Keratinocyte (primary cell): ENCODE measurements around the gene MDH1B. TPM values are rescaled to one million over a fixed set of nuclear protein-coding genes. Genes with fewer than 3 reads are reported as not detected.

Source experiments
- DNase-seq: peaks from one replicate; pipeline ENCODE4 v3.0.0-alpha.2; 2011; ENCODE audit warnings: low read depth, missing footprints, low spot score
- FAIRE-seq: peaks from 2 replicates; lab custom pipeline; 2011; peaks lifted over from hg19 to GRCh38; lab: Jason Lieb, UNC
- H2AFZ ChIP-seq: 2 replicates; pipeline ENCODE4 v1.6.0; 2012; ENCODE audit warnings: low read length, control low read depth, inconsistent platforms; ENCODE audit not compliant: control insufficient read depth
- H3K27ac ChIP-seq: 2 replicates; pipeline ENCODE4 v1.5.1; 2011; ENCODE audit warnings: low read length; ENCODE audit not compliant: control insufficient read depth, insufficient read depth
- H3K27me3 ChIP-seq: 3 replicates; pipeline ENCODE4 v1.6.0; 2011; ENCODE audit warnings: low read length; ENCODE audit not compliant: control insufficient read depth, insufficient read depth; ENCODE audit errors: extremely low read depth
- H3K36me3 ChIP-seq, 2 experiments: 2 replicates in 1 of 2; 3 replicates in 1 of 2; pipeline ENCODE4 v1.5.1; 2011; ENCODE audit warnings: low read length in 2 of 2, mild to moderate bottlenecking in 1 of 2; ENCODE audit not compliant: control insufficient read depth in 2 of 2, insufficient read depth in 2 of 2; ENCODE audit errors: extremely low read depth in 1 of 2
- H3K4me1 ChIP-seq: 3 replicates; pipeline ENCODE4 v1.5.1; 2011; ENCODE audit warnings: low read length; ENCODE audit not compliant: control insufficient read depth, insufficient read depth; ENCODE audit errors: extremely low read depth
- H3K4me2 ChIP-seq: 3 replicates; pipeline ENCODE4 v1.6.0; 2011; ENCODE audit warnings: low read depth, low read length; ENCODE audit not compliant: control insufficient read depth, insufficient read depth; ENCODE audit errors: extremely low read depth
- H3K4me3 ChIP-seq, 3 experiments: fragments of 200-600 bp in 1 of 3; sonication (generic) in 1 of 3; 2 replicates in 2 of 3; 3 replicates in 1 of 3; pipeline ENCODE4 v1.5.1; 2011 to 2016; ENCODE audit warnings: low read length in 3 of 3, mild to moderate bottlenecking in 3 of 3, control low read depth in 2 of 3, inconsistent platforms in 1 of 3, low read depth in 1 of 3, mixed read lengths in 1 of 3, mixed run types in 1 of 3, moderate library complexity in 1 of 3; ENCODE audit not compliant: control insufficient read depth in 2 of 3, insufficient read depth in 2 of 3; ENCODE audit errors: extremely low read depth in 1 of 3
- H3K79me2 ChIP-seq: 2 replicates; pipeline ENCODE4 v1.6.0; 2012; ENCODE audit warnings: low read length; ENCODE audit not compliant: control insufficient read depth, insufficient read depth
- H3K9ac ChIP-seq: 3 replicates; pipeline ENCODE4 v1.6.0; 2011; ENCODE audit warnings: low read length; ENCODE audit not compliant: control insufficient read depth, insufficient read depth; ENCODE audit errors: extremely low read depth
- H3K9me1 ChIP-seq: 3 replicates; pipeline ENCODE4 v1.6.0; 2011; ENCODE audit warnings: low read length; ENCODE audit not compliant: control insufficient read depth, insufficient read depth; ENCODE audit errors: extremely low read depth
- H3K9me3 ChIP-seq: 2 replicates; pipeline ENCODE4 v1.5.1; 2012; ENCODE audit warnings: low read depth, low read length; ENCODE audit not compliant: control insufficient read depth
- H4K20me1 ChIP-seq: 3 replicates; pipeline ENCODE4 v1.6.0; 2011; ENCODE audit warnings: low read length; ENCODE audit not compliant: control insufficient read depth, insufficient read depth; ENCODE audit errors: extremely low read depth
- EZH2 ChIP-seq: IDR thresholded peaks from one replicate; pipeline ENCODE4 v1.6.1; 2012; ENCODE audit warnings: inconsistent platforms, mild to moderate bottlenecking, low read length, moderate library complexity
- dilution Hi-C: fragments of 300-500 bp; cut with MboI; formaldehyde crosslinking; loops from one replicate; pipeline ENCODE4 v1.7.0; 2020; ENCODE audit warnings: low sequenced_read_pairs; ENCODE audit not compliant: extremely low pct_ligation_motif_present
- polyA plus RNA-seq, 5 experiments: library from polyadenylated mRNA; depleted of rRNA in 3 of 5; stranded (reverse) in 3 of 5; stranded (forward) in 1 of 5; unstranded in 1 of 5; fragments of >200 nt; gene quantifications; 1 replicate in 1 of 5; 2 replicates in 3 of 5; 3 replicates in 1 of 5; pipeline versions ENCODE4 v1.2.1 to v1.2.3, GENCODE V29; 2011 to 2012; ENCODE audit warnings: missing spikeins in 2 of 5, low read depth in 1 of 5, low replicate concordance in 1 of 5
- TF ChIP-seq, protein P1 (sequence below), 3 experiments: IDR thresholded peaks in 1 of 3; conservative IDR thresholded peaks in 1 of 3; optimal IDR thresholded peaks in 1 of 3; 2 replicates in 2 of 3; 3 replicates in 1 of 3; pipeline versions ENCODE3 to v1.5.1; 2011; ENCODE audit warnings: low read length in 3 of 3, mild to moderate bottlenecking in 3 of 3, moderate library complexity in 2 of 3, control low read depth in 1 of 3, inconsistent platforms in 1 of 3; ENCODE audit not compliant: insufficient read depth in 2 of 3; ENCODE audit errors: extremely low read depth in 1 of 3

MDH1B gene
- polyA plus RNA-seq, 1 donor (not counting 4 experiments of a cell fraction or from before 2014, with no cell fraction given): 1.0 TPM

DNA sequence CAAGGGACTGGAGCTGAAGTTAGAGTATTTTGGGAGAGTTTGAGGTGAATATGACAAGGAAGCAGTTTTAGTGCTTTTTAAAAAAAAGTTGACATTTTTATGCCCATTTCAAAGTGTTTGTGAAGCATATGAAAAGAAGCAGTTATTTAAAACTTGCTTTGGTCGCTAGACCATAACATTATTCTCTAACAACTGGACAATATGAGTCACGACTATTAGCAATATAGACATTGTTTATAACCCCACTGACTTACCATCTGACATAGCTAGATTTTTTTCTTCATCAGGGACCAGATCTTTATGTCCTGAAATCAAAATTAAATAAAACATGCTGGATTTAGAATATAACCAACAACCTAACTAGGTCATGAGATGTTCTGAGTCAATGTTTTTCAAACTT is 24.3 kb downstream of the MDH1B start:
- no peak overlapping the region for H3K27ac ChIP-seq
- TF ChIP-seq EZH2: no peak
- TF ChIP-seq, protein P1, sequence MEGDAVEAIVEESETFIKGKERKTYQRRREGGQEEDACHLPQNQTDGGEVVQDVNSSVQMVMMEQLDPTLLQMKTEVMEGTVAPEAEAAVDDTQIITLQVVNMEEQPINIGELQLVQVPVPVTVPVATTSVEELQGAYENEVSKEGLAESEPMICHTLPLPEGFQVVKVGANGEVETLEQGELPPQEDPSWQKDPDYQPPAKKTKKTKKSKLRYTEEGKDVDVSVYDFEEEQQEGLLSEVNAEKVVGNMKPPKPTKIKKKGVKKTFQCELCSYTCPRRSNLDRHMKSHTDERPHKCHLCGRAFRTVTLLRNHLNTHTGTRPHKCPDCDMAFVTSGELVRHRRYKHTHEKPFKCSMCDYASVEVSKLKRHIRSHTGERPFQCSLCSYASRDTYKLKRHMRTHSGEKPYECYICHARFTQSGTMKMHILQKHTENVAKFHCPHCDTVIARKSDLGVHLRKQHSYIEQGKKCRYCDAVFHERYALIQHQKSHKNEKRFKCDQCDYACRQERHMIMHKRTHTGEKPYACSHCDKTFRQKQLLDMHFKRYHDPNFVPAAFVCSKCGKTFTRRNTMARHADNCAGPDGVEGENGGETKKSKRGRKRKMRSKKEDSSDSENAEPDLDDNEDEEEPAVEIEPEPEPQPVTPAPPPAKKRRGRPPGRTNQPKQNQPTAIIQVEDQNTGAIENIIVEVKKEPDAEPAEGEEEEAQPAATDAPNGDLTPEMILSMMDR (optimal IDR thresholded peaks at IDR 0.05 in 1 of 3, IDR thresholded peaks at IDR 0.05 in 1 of 3, conservative IDR thresholded peaks at IDR 0.05 in 1 of 3; ENCODE audit: extremely low read depth in 1 of 3, insufficient read depth in 2 of 3, low read length in 3 of 3): no peak
- H3K9me1 ChIP-seq: no peaks in the 10 kb centered on the region
- no peak overlapping the region for H3K4me2 ChIP-seq
- H3K79me2 ChIP-seq: no peaks in the 10 kb centered on the region
- no peak overlapping the region for H3K9ac ChIP-seq
- no peak overlapping the region for H2AFZ ChIP-seq
- FAIRE-seq: no peak
- no peaks in the 10 kb centered on the region for H3K27me3 ChIP-seq
- H3K9me3 ChIP-seq: no peaks in the 10 kb centered on the region
- H3K4me1 ChIP-seq: no peaks in the 10 kb centered on the region
- H4K20me1 ChIP-seq: no peaks in the 10 kb centered on the region
- DNase-seq: no peak
- no peak overlapping the region for H3K4me3 ChIP-seq
- H3K36me3 ChIP-seq: no peaks in the 10 kb centered on the region
- dilution Hi-C loops: no loop called here

DNA sequence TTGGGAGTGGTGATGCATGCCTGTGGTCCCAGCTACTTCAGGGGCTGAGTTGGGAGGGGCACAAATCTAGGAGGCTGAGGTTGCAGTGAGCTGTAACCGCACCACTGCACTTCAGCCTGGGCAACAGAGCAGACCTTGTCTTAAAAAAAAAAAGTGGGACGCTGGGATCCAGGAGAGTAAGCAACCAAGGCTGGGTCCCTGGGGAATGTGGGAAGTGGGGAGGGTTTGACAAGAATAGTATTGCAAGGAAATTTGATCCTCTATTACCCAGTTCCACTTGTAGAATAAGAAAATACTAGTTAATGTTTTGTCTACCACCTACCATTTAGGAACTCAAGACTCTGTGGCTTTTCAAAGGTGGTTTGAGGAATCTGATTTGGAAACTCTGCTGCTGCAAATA is 25.9 kb downstream of the MDH1B start:
- Histone ChIP-seq H3K9me1 (no peaks in the 10 kb centered on the region), H3K9me3 (no peaks in the 10 kb centered on the region), H3K4me2 (no peak overlapping the region), H3K27ac (no peak overlapping the region), H2AFZ (no peak overlapping the region), H3K4me1 (no peaks in the 10 kb centered on the region), H3K36me3 (no peaks in the 10 kb centered on the region), H4K20me1 (no peaks in the 10 kb centered on the region), H3K4me3 (no peak overlapping the region), H3K9ac (no peak overlapping the region), H3K27me3 (no peaks in the 10 kb centered on the region), H3K79me2 (no peaks in the 10 kb centered on the region)
- dilution Hi-C loops: no loop called here
- TF ChIP-seq, protein P1 (optimal IDR thresholded peaks at IDR 0.05 in 1 of 3, IDR thresholded peaks at IDR 0.05 in 1 of 3, conservative IDR thresholded peaks at IDR 0.05 in 1 of 3; ENCODE audit: extremely low read depth in 1 of 3, insufficient read depth in 2 of 3, low read length in 3 of 3): no peak
- no peak for TF ChIP-seq EZH2
- FAIRE-seq (no peak), DNase-seq (no peak)
